ENCODE results near the gene PATZ1.

DNA sequence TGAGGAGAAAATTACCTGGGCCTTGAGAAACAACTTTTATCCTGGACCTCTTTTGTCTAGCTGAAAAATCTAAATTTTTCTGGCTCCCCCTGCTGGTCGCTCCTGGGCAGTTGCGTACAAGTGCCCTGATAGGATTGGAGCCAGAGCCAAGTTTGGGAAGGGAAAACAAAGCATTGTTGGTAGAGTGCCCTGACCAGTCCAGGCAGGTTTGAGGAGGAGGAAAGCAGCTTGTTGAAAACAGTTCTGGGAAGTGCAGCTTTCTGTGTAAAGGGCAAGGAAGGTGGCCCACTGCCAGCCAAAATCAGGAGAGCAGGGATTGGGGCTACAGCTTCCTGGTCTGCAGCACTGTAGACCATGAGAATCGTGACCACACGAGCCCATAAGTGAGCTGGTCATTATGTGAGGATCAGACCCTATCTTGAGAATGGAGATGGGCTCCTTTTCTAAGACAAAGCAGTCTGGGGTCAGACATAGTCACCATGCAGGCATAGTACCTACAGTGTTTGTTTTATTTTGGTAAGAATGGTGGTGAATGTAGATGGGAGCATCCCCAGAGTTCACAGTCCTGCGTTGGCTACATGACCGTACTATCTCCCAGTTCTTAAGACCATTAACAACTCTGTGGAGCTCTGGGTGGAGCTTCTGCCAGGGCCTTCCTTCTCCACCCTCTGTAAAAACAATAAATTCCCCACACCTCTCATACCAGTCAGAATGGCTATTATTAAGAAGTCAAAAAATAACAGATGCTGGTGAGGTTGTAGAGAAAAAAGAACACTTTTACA lies 32.6 kb downstream of the PATZ1 start:
- TF ChIP-seq, protein P1, sequence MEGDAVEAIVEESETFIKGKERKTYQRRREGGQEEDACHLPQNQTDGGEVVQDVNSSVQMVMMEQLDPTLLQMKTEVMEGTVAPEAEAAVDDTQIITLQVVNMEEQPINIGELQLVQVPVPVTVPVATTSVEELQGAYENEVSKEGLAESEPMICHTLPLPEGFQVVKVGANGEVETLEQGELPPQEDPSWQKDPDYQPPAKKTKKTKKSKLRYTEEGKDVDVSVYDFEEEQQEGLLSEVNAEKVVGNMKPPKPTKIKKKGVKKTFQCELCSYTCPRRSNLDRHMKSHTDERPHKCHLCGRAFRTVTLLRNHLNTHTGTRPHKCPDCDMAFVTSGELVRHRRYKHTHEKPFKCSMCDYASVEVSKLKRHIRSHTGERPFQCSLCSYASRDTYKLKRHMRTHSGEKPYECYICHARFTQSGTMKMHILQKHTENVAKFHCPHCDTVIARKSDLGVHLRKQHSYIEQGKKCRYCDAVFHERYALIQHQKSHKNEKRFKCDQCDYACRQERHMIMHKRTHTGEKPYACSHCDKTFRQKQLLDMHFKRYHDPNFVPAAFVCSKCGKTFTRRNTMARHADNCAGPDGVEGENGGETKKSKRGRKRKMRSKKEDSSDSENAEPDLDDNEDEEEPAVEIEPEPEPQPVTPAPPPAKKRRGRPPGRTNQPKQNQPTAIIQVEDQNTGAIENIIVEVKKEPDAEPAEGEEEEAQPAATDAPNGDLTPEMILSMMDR (IDR thresholded peaks at IDR 0.05) = peak; percentile 77 to 93 (median 82)
- peak in 1 of 2 donors; percentile 23 for TF ChIP-seq POLR2A (IDR thresholded peaks at IDR 0.05)
